ENCODE data around the gene SLC9A3. TPM values are rescaled to one million over a fixed set of nuclear protein-coding genes. Genes with fewer than 3 reads are reported as not detected.

SLC9A3 gene
- total RNA-seq, 1 experiment from 2014 or later, result 0.85 TPM

GRCh38 chr5:520850-521226 lies 3.4 kb downstream of the SLC9A3 start:
- Mint-ChIP-seq H3K27me3 (ENCODE audit: low read depth) (peaks cover 87% of the 10 kb centered on the region), H3K9me3 (peaks cover 0 to 5% of the 10 kb centered on the region in 2 experiments; a peak in 3 of 5 replicates), H3K4me1 (peaks cover 18 to 31% of the 10 kb centered on the region in 2 experiments), H3K27ac (no peak overlapping the region), H3K4me3 (no peak overlapping the region), H3K36me3 (ENCODE audit: insufficient read depth in 1 of 3, low read depth in 3 of 3) (no peaks in the 10 kb centered on the region; a peak in 1 of 7 replicates)
- Histone ChIP-seq H3K56ac (ENCODE audit: insufficient read length, low read depth, low read length) (no peak overlapping the region), H4K5ac (ENCODE audit: insufficient read length, low read depth, low read length) (no peak overlapping the region), H3K23me2 (ENCODE audit: insufficient read length, low read depth, low read length, poor library complexity, severe bottlenecking) (peaks cover 8% of the 10 kb centered on the region), H4K91ac (ENCODE audit: insufficient read length, low read depth, low read length) (no peak overlapping the region), H2BK120ac (ENCODE audit: low read depth, low read length, poor library complexity, severe bottlenecking) (no peak overlapping the region), H2AFZ (ENCODE audit: low read length) (no peak overlapping the region), H3K18ac (ENCODE audit: insufficient read length, low read depth, low read length) (no peak overlapping the region), H2BK20ac (ENCODE audit: low read depth, low read length, poor library complexity, severe bottlenecking) (no peak overlapping the region), H3K9me3 (ENCODE audit: control insufficient read depth, low read depth, low read length) (no peaks in the 10 kb centered on the region), H4K8ac (replicated peaks; ENCODE audit: insufficient read length, low read depth, low read length) (no peak overlapping the region), H3K27ac (ENCODE audit: insufficient read length, low read depth, low read length) (no peak overlapping the region), H3K9ac (ENCODE audit: extremely low read depth, insufficient read length, low read length) (no peak overlapping the region), H3K14ac (ENCODE audit: insufficient read depth, low read length) (no peak overlapping the region), H3K23ac (ENCODE audit: insufficient read length, low read depth, low read length) (no peak overlapping the region), H3K4ac (ENCODE audit: low read depth, low read length) (no peak overlapping the region), H2BK12ac (ENCODE audit: insufficient read length, low read depth, low read length) (no peak overlapping the region), H3K27me3 (ENCODE audit: insufficient read depth, low read length) (peaks cover 29% of the 10 kb centered on the region), H3K79me1 (ENCODE audit: insufficient read depth, low read depth, low read length, poor library complexity, severe bottlenecking) (no peaks in the 10 kb centered on the region), H2BK5ac (ENCODE audit: insufficient read length, low read length) (no peak overlapping the region), H3K79me2 (ENCODE audit: insufficient read depth, low read length) (no peaks in the 10 kb centered on the region), H4K20me1 (ENCODE audit: control insufficient read depth, insufficient read depth, insufficient read length) (no peaks in the 10 kb centered on the region), H3K4me1 (ENCODE audit: insufficient read depth, low read length) (no peaks in the 10 kb centered on the region), H2AK5ac (ENCODE audit: insufficient read length, low read length) (no peak overlapping the region), H3K4me2 (ENCODE audit: insufficient read depth, insufficient read length, low read length) (no peak overlapping the region), H3T11ph (ENCODE audit: low read length) (no peak overlapping the region), H2BK15ac (ENCODE audit: low read depth, low read length) (no peak overlapping the region)
- WGBS (ENCODE audit: extremely low coverage, insufficient read length, low lambda C conversion rate), result no CpG with 5 or more reads among the region's 9 CpGs
- no peak for DNase-seq
- TF ChIP-seq CTCF (conservative IDR thresholded peaks at IDR 0.05), result no peak

All from H9 (cell line).